ENCODE measurements around the gene CLP1. TPM values are rescaled to one million over a fixed set of nuclear protein-coding genes. Genes with fewer than 3 reads are reported as not detected.

CLP1 gene
- total RNA-seq, 1 experiment from 2014 or later, result 35.5 TPM

GRCh38 chr11:57615308-57615707 lies 42.3 kb upstream of the CLP1 start:
- Histone ChIP-seq H4K20me1 (ENCODE audit: control insufficient read depth, insufficient read depth, insufficient read length) (no peaks in the 10 kb centered on the region), H3K56ac (ENCODE audit: insufficient read length, low read depth, low read length) (no peak overlapping the region), H3K27ac (ENCODE audit: insufficient read length, low read depth, low read length) (no peak overlapping the region), H3K9me3 (ENCODE audit: control insufficient read depth, low read depth, low read length) (no peaks in the 10 kb centered on the region), H2BK5ac (ENCODE audit: insufficient read length, low read length) (no peak overlapping the region), H2AFZ (ENCODE audit: low read length) (no peak overlapping the region), H3K4me1 (ENCODE audit: insufficient read depth, low read length) (0 out of 2 replicates have a peak, but pooled peaks cover 3% of the 10 kb centered on the region), H3K14ac (ENCODE audit: insufficient read depth, low read length) (no peak overlapping the region), H3K27me3 (ENCODE audit: insufficient read depth, low read length) (no peaks in the 10 kb centered on the region), H2BK15ac (ENCODE audit: low read depth, low read length) (no peak overlapping the region), H3K9ac (ENCODE audit: extremely low read depth, insufficient read length, low read length) (no peak overlapping the region), H3K23ac (ENCODE audit: insufficient read length, low read depth, low read length) (no peak overlapping the region), H2BK120ac (ENCODE audit: low read depth, low read length, poor library complexity, severe bottlenecking) (no peak overlapping the region), H2BK12ac (ENCODE audit: insufficient read length, low read depth, low read length) (no peak overlapping the region), H3T11ph (ENCODE audit: low read length) (no peak overlapping the region), H4K8ac (replicated peaks; ENCODE audit: insufficient read length, low read depth, low read length) (no peak overlapping the region), H3K23me2 (ENCODE audit: insufficient read length, low read depth, low read length, poor library complexity, severe bottlenecking) (no peaks in the 10 kb centered on the region), H2BK20ac (ENCODE audit: low read depth, low read length, poor library complexity, severe bottlenecking) (no peak overlapping the region), H4K91ac (ENCODE audit: insufficient read length, low read depth, low read length) (no peak overlapping the region), H3K18ac (ENCODE audit: insufficient read length, low read depth, low read length) (no peak overlapping the region), H4K5ac (ENCODE audit: insufficient read length, low read depth, low read length) (no peak overlapping the region), H3K79me2 (ENCODE audit: insufficient read depth, low read length) (no peaks in the 10 kb centered on the region), H2AK5ac (ENCODE audit: insufficient read length, low read length) (no peak overlapping the region), H3K4me2 (ENCODE audit: insufficient read depth, insufficient read length, low read length) (no peak overlapping the region), H3K79me1 (ENCODE audit: insufficient read depth, low read depth, low read length, poor library complexity, severe bottlenecking) (no peaks in the 10 kb centered on the region), H3K4ac (ENCODE audit: low read depth, low read length) (no peak overlapping the region)
- Mint-ChIP-seq H3K9me3 (peaks cover 8 to 9% of the 10 kb centered on the region in 2 experiments; a peak in 4 of 5 replicates), H3K27me3 (ENCODE audit: low read depth) (no peaks in the 10 kb centered on the region), H3K4me1 (peaks cover 2 to 6% of the 10 kb centered on the region in 2 experiments; a peak in 2 of 4 replicates), H3K27ac (no peak overlapping the region), H3K36me3 (ENCODE audit: insufficient read depth in 1 of 3, low read depth in 3 of 3) (peaks cover 18 to 36% (median 26%) of the 10 kb centered on the region in 3 experiments), H3K4me3 (no peak overlapping the region)
- no peak for TF ChIP-seq CTCF (conservative IDR thresholded peaks at IDR 0.05)
- no CpG with 5 or more reads among the region's 1 CpG for WGBS (ENCODE audit: extremely low coverage, insufficient read length, low lambda C conversion rate)
- no peak for DNase-seq
